ENCODE measurements around the gene SMARCAD1.

SMARCAD1 gene

DNA sequence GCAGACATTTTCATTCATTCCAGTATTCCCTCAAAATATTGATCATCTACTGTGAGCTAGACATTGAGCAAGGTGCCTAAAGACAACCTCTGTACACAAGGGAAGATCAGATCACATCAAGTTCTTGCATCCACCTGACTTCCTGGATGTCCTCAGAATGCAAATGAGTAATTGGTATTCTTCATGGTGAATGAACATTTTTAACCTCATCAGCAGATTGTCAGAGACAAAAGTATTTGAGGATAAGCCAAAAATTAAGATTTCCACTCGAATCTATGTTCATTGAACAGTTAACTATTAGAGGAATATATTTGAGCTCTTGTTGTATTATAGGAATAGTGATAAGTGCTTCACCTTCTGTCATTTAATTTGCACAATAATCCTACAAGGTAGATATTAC is 1.3 kb downstream of the SMARCAD1 start:
- TF ChIP-seq, protein P1, sequence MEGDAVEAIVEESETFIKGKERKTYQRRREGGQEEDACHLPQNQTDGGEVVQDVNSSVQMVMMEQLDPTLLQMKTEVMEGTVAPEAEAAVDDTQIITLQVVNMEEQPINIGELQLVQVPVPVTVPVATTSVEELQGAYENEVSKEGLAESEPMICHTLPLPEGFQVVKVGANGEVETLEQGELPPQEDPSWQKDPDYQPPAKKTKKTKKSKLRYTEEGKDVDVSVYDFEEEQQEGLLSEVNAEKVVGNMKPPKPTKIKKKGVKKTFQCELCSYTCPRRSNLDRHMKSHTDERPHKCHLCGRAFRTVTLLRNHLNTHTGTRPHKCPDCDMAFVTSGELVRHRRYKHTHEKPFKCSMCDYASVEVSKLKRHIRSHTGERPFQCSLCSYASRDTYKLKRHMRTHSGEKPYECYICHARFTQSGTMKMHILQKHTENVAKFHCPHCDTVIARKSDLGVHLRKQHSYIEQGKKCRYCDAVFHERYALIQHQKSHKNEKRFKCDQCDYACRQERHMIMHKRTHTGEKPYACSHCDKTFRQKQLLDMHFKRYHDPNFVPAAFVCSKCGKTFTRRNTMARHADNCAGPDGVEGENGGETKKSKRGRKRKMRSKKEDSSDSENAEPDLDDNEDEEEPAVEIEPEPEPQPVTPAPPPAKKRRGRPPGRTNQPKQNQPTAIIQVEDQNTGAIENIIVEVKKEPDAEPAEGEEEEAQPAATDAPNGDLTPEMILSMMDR (IDR thresholded peaks at IDR 0.05; ENCODE audit: insufficient read depth, low read depth, low read length, missing control alignments) = no peak
- peak overlapping the region; percentile 85 for H3K4me3 ChIP-seq (ENCODE audit: low read length)
- DNase-seq (ENCODE audit: low read depth) = peak; percentile 9

DNA sequence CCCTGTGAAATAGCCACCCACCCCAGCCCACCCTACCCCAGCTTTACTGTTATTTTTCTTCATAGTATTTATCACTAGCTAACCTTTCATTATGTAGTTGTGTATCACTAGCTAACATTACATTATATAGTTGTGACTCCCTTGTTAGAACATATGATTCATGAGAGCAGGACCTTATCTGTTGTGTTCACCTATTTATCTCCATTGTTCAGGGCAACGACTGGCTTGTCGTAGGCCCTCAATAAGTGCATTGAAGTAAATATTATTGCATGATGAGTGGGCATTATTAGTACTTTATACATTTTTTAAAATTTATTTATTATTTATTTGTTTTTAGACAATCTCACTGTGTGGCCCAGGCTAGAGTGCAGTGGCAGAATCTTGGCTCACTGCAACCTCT is 4.2 kb downstream of the SMARCAD1 start:
- no peak for DNase-seq (ENCODE audit: low read depth)
- TF ChIP-seq, protein P1 (IDR thresholded peaks at IDR 0.05; ENCODE audit: insufficient read depth, low read depth, low read length, missing control alignments) = no peak
- no peak overlapping the region for H3K4me3 ChIP-seq (ENCODE audit: low read length)

DNA sequence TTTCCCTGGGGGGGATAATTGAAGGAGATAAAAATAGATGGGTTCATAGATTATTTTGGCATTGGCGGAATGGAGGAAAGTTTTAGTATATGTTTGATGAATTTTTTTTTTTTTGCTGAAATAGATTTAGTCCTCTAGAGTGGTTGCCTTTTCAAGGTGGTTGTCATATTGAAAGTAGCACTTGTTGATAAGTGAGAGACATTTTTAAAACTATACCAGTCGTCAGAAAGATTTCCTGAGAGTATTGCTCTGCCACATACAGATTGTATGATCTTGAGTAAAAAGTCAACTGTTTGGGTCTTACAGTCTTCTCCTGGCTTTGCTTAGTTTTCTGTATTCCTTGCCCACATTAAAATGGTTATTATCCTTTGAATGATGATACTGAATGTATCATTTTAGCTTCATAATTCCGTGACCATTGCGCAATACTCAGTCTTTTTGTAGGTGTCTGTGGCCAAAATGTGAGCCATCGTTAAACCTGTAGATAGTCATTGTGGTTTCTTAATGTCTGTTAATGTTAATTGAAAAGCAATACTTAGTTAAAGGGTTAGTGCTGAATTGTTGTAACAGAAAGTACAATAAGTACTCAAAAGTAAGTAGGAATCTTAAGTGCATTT is 7.1 kb downstream of the SMARCAD1 start:
- TF ChIP-seq, protein P1 (IDR thresholded peaks at IDR 0.05; ENCODE audit: insufficient read depth, low read depth, low read length, missing control alignments) = no peak
- DNase-seq (ENCODE audit: low read depth) = no peak
- no peak overlapping the region for H3K4me3 ChIP-seq (ENCODE audit: low read length)

DNA sequence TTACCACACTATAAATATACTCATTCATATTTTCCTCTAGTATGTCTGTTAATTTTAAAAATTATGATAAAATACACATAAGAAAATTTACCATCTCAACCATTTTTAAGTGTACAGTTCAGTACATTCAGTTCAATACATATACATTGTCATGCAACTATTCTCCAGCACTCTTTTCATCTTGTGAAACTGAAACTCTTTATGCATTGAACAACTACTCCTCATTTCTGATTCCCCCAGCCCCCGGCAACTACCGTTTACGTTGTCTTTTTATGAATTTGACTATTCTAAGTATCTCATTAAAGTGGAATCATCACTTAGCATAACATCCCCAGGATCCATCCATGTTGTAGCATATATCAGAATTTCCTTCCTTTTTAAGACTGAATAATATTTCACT is 8.7 kb downstream of the SMARCAD1 start:
- TF ChIP-seq, protein P1 (IDR thresholded peaks at IDR 0.05; ENCODE audit: insufficient read depth, low read depth, low read length, missing control alignments) = no peak
- H3K4me3 ChIP-seq (ENCODE audit: low read length) = no peak overlapping the region
- DNase-seq (ENCODE audit: low read depth) = no peak

DNA sequence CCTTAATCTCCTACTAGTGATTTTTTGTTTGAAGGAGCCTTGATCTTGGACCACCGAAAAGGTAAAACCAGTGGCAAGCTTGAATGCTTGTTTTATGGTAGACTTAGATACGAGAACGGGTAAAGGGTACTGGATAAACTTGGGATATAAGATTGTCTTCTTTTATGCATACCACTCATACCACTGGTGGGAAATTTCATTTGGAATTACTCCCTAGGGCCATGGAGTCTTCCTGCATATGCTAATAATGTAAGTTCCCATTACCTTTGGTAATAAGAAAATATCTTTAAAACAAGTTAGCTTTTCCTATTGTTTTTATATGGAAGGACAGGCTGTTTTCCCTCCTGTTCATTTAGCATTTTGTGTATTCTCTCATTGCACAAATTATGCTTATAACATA is 11.7 kb downstream of the SMARCAD1 start:
- no peak for DNase-seq (ENCODE audit: low read depth)
- H3K4me3 ChIP-seq (ENCODE audit: low read length) = no peak overlapping the region
- TF ChIP-seq, protein P1 (IDR thresholded peaks at IDR 0.05; ENCODE audit: insufficient read depth, low read depth, low read length, missing control alignments) = no peak

DNA sequence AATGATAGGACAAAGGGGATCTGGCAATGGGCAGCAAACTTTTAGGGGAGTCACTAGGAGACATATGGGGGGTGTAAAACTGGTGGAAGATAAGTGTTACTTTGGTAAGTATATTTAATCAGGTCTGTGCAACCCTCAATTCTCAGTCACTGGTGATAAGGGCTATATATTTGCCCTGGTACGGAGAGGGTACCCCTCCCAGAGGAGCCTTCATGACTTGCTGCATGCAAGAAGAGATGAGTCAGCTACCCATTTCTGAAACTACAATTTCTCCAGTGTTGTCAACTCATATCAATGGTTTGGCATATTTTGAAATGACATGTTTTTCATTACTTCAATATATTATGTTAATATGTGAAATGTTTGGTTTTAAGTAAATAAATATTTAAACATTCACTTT is 14.3 kb downstream of the SMARCAD1 start:
- H3K4me3 ChIP-seq (ENCODE audit: low read length) = no peak overlapping the region
- TF ChIP-seq, protein P1 (IDR thresholded peaks at IDR 0.05; ENCODE audit: insufficient read depth, low read depth, low read length, missing control alignments) = no peak
- no peak for DNase-seq (ENCODE audit: low read depth)

DNA sequence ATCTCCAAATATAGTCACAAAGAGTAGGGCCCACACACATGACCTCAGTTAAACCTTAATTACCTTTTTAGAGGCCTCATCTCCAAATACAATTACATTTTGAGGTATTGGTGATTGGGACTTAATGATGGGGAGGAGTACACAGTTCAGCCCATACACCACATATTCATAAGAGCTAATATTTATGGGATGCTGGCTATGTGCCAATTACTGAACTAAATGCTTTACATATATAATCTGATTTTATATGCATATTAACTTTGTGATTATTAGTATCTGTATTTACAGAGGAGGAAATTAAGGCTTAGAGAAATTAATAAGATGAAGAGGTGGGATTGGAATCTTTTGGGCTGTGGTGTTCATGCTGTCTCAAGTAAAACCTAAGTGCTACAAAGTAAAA is 17.8 kb downstream of the SMARCAD1 start:
- TF ChIP-seq, protein P1 (IDR thresholded peaks at IDR 0.05; ENCODE audit: insufficient read depth, low read depth, low read length, missing control alignments) = no peak
- no peak for DNase-seq (ENCODE audit: low read depth)
- no peak overlapping the region for H3K4me3 ChIP-seq (ENCODE audit: low read length)

Data from epithelial cell of esophagus (primary cell).